ENCODE data around the gene MRPL18. TPM values are rescaled to one million over a fixed set of nuclear protein-coding genes. Genes with fewer than 3 reads are reported as not detected.

Gene MRPL18
- total RNA-seq, 1 experiment from 2014 or later, result 158 TPM

DNA sequence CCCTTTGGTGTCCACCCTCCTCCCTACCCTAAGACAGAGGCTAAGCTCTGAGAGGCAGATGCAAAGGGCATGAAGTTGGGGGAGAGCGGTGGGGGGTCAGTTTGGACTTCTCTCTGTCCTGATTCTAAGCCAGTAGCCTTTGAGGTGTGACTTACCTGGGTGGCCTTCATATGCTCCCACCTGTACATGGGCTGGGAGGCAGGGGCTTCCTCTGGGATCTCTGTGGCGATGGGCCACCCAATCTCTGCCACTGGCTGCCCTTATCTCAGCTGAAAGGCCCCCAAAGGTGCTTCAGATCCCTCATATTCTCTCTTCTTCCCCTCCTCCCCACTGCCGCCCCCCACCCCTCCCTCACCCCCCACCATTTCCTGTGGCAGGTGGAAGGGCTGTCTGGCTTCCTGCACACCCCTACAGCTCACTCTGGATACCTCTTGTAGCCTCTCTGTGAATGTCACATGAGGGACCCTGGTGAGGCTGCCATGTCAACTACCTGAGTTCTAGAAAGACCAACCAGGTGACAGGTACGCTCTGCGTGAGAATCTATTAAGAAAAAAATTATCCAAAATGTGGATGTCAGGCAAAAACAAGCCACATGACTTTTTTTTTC is 43.8 kb downstream of the MRPL18 start:
- no peak for DNase-seq (ENCODE audit: low spot score)
- in situ Hi-C loops (cut with HindIII; ENCODE audit: low sequenced_read_pairs), result no loop called here

DNA sequence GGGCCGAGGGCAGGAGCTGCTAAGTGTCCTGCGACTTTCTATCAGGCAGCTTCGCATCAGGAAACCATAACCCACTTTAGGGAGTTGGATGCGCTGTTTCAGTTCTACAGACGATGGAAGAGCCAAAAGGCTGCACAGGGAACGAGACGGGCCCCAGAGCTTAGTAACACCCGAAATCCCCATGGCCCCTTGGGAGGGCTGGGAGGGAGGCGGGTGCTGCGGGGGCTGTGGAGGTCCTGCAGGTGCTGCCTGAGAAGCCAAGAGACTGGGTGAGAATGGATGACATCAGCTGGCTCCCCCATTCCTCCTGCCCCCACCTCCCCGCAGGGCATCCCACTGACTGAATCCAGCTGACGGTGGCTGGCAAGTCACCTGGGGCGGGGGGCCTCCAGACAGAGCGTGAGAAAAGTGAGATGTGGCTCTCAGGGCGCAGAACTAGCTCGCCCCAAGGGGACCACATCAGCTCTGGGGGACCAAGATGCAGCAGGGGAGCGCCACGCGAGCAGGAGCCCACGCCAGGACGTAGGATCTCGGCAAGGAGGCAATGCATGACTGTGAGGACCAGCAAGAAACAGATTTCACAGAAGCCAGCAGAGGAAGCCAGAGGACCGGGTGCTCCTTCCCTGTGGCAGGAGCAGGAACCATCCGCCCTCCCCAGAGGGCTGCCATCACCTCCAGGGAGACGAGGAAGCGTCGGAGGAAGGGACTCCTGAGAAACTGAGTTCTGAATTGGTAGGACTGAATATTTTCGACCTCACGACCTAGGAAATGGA is 46.6 kb downstream of the MRPL18 start:
- in situ Hi-C loops (cut with HindIII; ENCODE audit: low sequenced_read_pairs), result no loop called here
- DNase-seq (ENCODE audit: low spot score), result no peak

DNA sequence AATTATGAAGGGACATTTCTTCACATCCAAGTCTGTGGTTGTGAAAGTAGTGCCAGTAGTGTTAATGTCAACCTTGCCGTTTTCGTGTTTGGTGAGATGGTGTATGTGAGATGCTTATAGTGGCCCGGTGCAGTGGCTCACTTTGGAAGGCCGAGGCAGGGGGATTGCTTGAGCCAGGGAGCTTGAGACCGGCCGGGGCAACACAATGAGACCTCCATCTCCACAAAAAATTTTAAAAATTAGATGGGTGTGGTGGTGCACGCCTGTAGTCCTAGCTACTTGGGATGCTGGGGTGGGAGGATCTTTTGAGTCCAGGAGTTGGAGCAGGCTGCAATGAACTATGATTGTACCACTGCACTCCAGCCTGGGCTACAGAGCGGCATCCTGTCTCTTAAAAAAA is 47.2 kb downstream of the MRPL18 start:
- no peak for DNase-seq (ENCODE audit: low spot score)
- in situ Hi-C loops (cut with HindIII; ENCODE audit: low sequenced_read_pairs), result no loop called here

DNA sequence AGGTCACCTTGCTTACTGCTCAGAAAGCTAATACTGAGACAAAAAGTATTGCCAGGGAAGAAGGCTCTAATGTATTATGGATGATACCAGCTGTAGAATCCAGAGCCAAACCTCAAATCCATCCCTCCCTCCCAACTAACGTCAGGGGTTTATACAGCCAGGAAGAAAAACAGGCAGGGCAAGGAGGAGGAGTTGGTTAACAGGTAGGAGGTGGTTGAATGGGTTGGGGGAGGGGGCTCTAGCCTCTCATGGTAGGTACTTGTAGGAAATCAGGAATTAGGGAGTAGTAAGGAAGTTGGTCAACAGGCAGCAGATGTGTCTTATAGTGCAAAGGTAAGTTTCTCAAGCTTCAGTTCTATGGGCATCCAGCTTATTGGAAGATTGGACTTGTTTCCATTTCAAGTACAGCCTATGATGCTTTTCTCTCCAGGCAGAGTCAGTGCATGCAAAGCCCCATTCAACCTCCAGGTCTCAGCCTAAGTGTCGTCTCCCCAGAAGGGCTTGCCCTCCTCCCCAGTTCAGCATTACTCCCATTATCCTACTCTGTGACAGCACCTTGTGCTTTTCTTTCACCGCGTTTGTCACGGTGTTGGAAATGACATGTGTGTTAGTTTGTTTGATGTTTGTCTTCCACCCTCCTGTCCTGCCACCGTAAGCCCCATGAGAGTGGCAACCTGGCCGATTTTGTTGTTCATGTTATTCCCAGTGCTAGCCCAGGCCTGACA is 47.9 kb downstream of the MRPL18 start:
- DNase-seq (ENCODE audit: low spot score), result no peak
- in situ Hi-C loops (cut with HindIII; ENCODE audit: low sequenced_read_pairs), result no loop called here

DNA sequence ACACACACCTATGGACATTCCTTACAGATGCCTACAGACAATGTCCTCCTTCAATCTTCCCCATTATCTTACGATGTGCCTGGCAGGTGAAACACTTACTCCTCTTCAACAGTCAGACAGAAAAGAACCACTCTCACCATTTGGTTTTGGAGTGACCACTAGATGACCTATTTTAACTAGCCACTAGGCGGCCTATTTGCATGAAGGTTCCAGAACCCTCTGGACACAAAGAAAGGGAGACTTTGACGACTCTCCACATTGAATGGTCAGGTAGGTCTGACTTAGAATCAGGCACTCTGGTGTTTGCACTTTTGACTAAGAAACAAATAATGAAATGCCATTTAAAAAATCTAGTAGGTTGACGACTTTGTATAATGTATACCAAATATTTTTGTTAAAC is 51.8 kb downstream of the MRPL18 start:
- in situ Hi-C loops (cut with HindIII; ENCODE audit: low sequenced_read_pairs), result no loop called here
- no peak for DNase-seq (ENCODE audit: low spot score)

DNA sequence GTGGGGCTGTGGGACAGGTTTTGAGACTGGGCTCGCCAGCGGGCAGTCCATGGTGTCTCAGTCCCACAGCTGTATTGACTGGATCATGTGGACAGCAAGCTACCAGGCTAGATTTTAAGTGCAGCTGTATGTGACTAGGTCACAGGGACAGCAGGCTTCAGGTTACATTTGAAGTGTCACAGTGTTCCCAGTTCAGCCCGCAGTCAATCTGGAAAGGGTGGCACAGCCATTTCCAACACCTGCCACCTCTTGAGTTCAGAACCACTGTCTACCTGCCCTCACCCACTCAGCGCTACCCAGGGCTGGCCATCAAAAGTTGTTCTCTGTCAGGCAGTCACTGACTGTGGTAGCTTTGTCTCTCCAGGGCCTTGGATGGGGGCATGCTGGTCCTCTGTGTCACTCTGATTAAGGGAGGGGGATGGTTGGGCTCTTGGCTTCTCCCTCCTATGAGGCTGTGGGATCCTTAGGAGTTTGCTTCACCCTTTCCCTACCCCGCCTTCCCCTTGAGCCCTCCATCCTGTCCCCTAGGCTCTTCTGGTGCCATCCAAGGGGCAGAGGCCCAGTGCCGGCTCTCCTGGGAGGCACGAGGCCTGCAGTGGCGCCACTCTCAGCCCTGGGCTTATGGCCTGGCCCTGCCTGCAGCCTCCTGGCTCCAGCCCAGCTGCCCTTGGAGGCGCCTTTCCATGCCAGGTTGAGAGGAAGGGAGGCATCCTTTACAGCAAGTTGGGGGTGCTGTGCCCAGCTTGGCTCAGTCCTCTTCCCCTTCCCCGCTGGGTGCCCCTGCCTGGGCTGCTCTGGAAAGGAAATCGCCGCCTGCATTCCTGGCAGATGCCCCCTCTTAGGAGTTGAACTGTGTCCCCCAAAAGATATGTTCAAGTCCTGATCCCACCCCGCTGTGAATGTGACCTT is 54.7 kb downstream of the MRPL18 start:
- in situ Hi-C loops (cut with HindIII; ENCODE audit: low sequenced_read_pairs), result no loop called here
- DNase-seq (ENCODE audit: low spot score), result no peak

Other genes with a start within 250 kb of the MRPL18 start
- 33.1 and 38.2 TPM in 2 replicates for gene SOD2, start 97.2 kb upstream of the MRPL18 start, total RNA-seq (2014; rRNA removed; shearing (Covaris generic))
- 95.8 and 169 TPM in 2 replicates for gene WTAP, start 63.0 kb upstream of the MRPL18 start, total RNA-seq (2014; rRNA removed; shearing (Covaris generic))
- 46.7 and 79.7 TPM in 2 replicates for gene ACAT2, start 28.4 kb upstream of the MRPL18 start, total RNA-seq (2014; rRNA removed; shearing (Covaris generic))
- gene TCP1, start 865 bp upstream of the MRPL18 start, total RNA-seq (2014; rRNA removed; shearing (Covaris generic)), result 167 and 216 TPM in 2 replicates
- not detected in 2 replicates for gene PNLDC1, start 9.8 kb downstream of the MRPL18 start, total RNA-seq (2014; rRNA removed; shearing (Covaris generic))
- not detected in 2 replicates for gene MAS1, start 100.5 kb downstream of the MRPL18 start, total RNA-seq (2014; rRNA removed; shearing (Covaris generic))
- gene IGF2R, start 178.6 kb downstream of the MRPL18 start, total RNA-seq (2014; rRNA removed; shearing (Covaris generic)), result 35.9 and 49.2 TPM in 2 replicates